ENCODE results near the gene TBCB. TPM values are rescaled to one million over a fixed set of nuclear protein-coding genes. Genes with fewer than 3 reads are reported as not detected.
"Not testable (repeated sequence)": the region's sequence is repeated elsewhere in the genome, so short reads cannot be mapped to it uniquely, and the experiment has no call there.

Gene TBCB
- total RNA-seq, 4 donors from 2014 or later, result 57.4 to 122 (median 96.7) TPM

- intact Hi-C loops (cut with DNase I; ENCODE audit: low total_unique reads) (loop anchor here (1.0 kb wide), 2 partner anchors 24 to 86 kb away; partner anchors contain the start of genes COX7A1 and ZNF565), in situ Hi-C loops (cut with MboI; ENCODE audit: low sequenced_read_pairs in 4 of 4) (loop anchor here in 2 of 4 donors (5.0 to 25.0 kb wide), 3 partner anchors 39 to 366 kb away; partner anchors contain the start of genes HSPB6 (in 1 of the 2) and PROSER3 (in 1 of the 2))
- no peak for TF ChIP-seq POLR2A (IDR thresholded peaks at IDR 0.05)
- no peak for TF ChIP-seq CTCF (IDR thresholded peaks at IDR 0.05 in 4 of 5, conservative IDR thresholded peaks at IDR 0.05 in 1 of 5)
- peaks cover 11 to 20% of the 10 kb centered on the region in 2 donors for H3K4me1 ChIP-seq
- no peaks in the 10 kb centered on the region for H3K27me3 ChIP-seq
- DNase-seq, result no peak
- H3K9me3 ChIP-seq, result no peaks in the 10 kb centered on the region
- H3K36me3 ChIP-seq, result peaks cover 0 to 21% of the 10 kb centered on the region in 2 donors
- ATAC-seq, result peak in 1 of 2 donors; percentile 4
- peak overlapping the region; percentile 80 to 86 (median 82) for H3K27ac ChIP-seq
- peak overlapping the region; percentile 39 to 61 (median 52) for H3K4me3 ChIP-seq
These were observed 13.1 kb downstream of the TBCB start for GRCh38 chr19:36128392-36128736.

GRCh38 chr19:36131221-36131620 lies 16.0 kb downstream of the TBCB start:
- H3K36me3 ChIP-seq; H3K4me3 ChIP-seq; H3K9me3 ChIP-seq; H3K27me3 ChIP-seq; H3K27ac ChIP-seq; ATAC-seq; DNase-seq; intact Hi-C loops (cut with DNase I; ENCODE audit: low total_unique reads): not testable (repeated sequence)
- peaks cover 12 to 20% of the 10 kb centered on the region in 2 donors for H3K4me1 ChIP-seq
- in situ Hi-C loops (cut with MboI; ENCODE audit: low sequenced_read_pairs in 4 of 4), result loop anchor here in 3 of 4 donors (5.0 to 25.0 kb wide), 2 partner anchors 36 to 369 kb away; partner anchors contain the start of genes HSPB6 (in 1 of the 3) and PROSER3 (in 1 of the 3)

- H3K27me3 ChIP-seq, result not testable (repeated sequence)
- in situ Hi-C loops (cut with MboI; ENCODE audit: low sequenced_read_pairs in 4 of 4), result loop anchor here in 3 of 4 donors (5.0 to 25.0 kb wide), 2 partner anchors 32 to 373 kb away; partner anchors contain the start of genes HSPB6 (in 1 of the 3) and PROSER3 (in 1 of the 3)
These were observed 19.6 kb downstream of the TBCB start for GRCh38 chr19:36134867-36135266.

GRCh38 chr19:36136964-36137686 lies 21.9 kb downstream of the TBCB start:
- Histone ChIP-seq H3K27me3 (no peaks in the 10 kb centered on the region), H3K36me3 (peaks cover 0 to 5% of the 10 kb centered on the region in 2 donors), H3K9me3 (no peaks in the 10 kb centered on the region), H3K4me3 (peak overlapping the region in 1 of 4 donors; percentile 15), H3K4me1 (peaks cover 12 to 26% of the 10 kb centered on the region in 2 donors), H3K27ac (peak overlapping the region; percentile 21 to 78 (median 56))
- intact Hi-C loops (cut with DNase I; ENCODE audit: low total_unique reads), result no loop called here
- ATAC-seq, result peak in 1 of 2 donors; percentile 50
- peak in 1 of 2 donors; percentile 82 for DNase-seq
- TF ChIP-seq CTCF (IDR thresholded peaks at IDR 0.05 in 4 of 5, conservative IDR thresholded peaks at IDR 0.05 in 1 of 5), result no peak
- TF ChIP-seq POLR2A (IDR thresholded peaks at IDR 0.05), result no peak
- in situ Hi-C loops (cut with MboI; ENCODE audit: low sequenced_read_pairs in 4 of 4), result loop anchor here in 1 of 4 donors (25.0 kb wide), 1 partner anchor 375 kb away; the partner anchor contains the start of genes HSPB6 and PROSER3

More at GRCh38 chr19:36134867-36135266, 19.6 kb downstream of the TBCB start:
- H3K4me3 ChIP-seq; H3K27ac ChIP-seq; DNase-seq; H3K9me3 ChIP-seq; intact Hi-C loops (cut with DNase I; ENCODE audit: low total_unique reads); ATAC-seq; H3K36me3 ChIP-seq: not testable (repeated sequence)
- peaks cover 4 to 18% of the 10 kb centered on the region in 2 donors for H3K4me1 ChIP-seq

GRCh38 chr19:36139120-36139472 lies 23.8 kb downstream of the TBCB start:
- peak overlapping the region; percentile 97 to 100 (median 98) for H3K27ac ChIP-seq

More at GRCh38 chr19:36139120-36139472, 23.8 kb downstream of the TBCB start:
- intact Hi-C loops (cut with DNase I; ENCODE audit: low total_unique reads), result loop anchor here (1.0 kb wide), 1 partner anchor 12 kb away; no protein-coding TSS in a partner anchor
- H3K27me3 ChIP-seq, result no peaks in the 10 kb centered on the region
- in situ Hi-C loops (cut with MboI; ENCODE audit: low sequenced_read_pairs in 4 of 4), result loop anchor here in 1 of 4 donors (25.0 kb wide), 1 partner anchor 377 kb away; the partner anchor contains the start of genes HSPB6 and PROSER3
- DNase-seq (no peak), ATAC-seq (no peak)
- H3K4me3 ChIP-seq, result peak overlapping the region; percentile 90 to 97 (median 92)
- H3K4me1 ChIP-seq, result peaks cover 12 to 26% of the 10 kb centered on the region in 2 donors
- H3K9me3 ChIP-seq, result no peaks in the 10 kb centered on the region
- peaks cover 0 to 19% of the 10 kb centered on the region in 2 donors for H3K36me3 ChIP-seq
- TF ChIP-seq POLR2A (IDR thresholded peaks at IDR 0.05) (no peak), CTCF (IDR thresholded peaks at IDR 0.05 in 4 of 5, conservative IDR thresholded peaks at IDR 0.05 in 1 of 5) (no peak)
